Skin of body (tissue), 2 donors: ENCODE data around the gene MAN1C1. TPM values are rescaled to one million over a fixed set of nuclear protein-coding genes. Genes with fewer than 3 reads are reported as not detected.
A peak's percentile ranks its signal among the peaks of the same experiment; 100 is the strongest.

Source experiments
- DNase-seq: peaks from one replicate; lab custom pipeline; 2025; lab: John Stamatoyannopoulos, UW
- total RNA-seq: library from RNA; depleted of rRNA; stranded (reverse); fragments of >200 nt; gene quantifications from one replicate; pipeline ENCODE4 v1.2.3, GENCODE V29; 2014

Gene MAN1C1
- total RNA-seq, 1 donor from 2014 or later = 7.9 TPM

DNA sequence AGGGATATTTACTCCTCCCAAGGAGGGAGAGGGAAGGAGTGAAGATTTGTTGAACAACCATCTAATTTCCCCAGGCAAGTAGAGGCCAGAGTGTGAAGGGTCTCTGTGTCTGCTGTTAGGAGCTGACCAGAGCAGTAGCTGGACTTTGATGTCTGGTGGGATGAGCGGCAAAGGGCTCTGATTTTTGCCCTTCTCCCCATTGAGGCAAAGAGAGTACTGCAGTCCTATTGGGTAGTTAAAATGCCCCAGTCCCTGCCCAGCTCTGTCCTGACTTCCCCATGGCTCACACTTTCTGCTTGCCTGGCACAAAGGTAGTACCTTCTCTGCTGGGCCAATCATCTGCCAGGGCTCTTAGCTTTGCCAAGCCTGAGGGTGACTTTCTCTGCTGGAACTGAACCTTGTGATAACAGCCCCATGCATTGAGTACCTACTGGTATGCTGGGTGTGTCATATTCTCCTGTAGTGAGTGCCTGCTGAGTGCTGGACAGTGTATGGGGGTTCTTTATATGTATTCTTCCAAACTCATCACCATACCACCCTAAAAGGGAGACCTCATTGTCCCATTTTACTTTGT lies 119.5 kb downstream of the MAN1C1 start:
- DNase-seq = no peak

DNA sequence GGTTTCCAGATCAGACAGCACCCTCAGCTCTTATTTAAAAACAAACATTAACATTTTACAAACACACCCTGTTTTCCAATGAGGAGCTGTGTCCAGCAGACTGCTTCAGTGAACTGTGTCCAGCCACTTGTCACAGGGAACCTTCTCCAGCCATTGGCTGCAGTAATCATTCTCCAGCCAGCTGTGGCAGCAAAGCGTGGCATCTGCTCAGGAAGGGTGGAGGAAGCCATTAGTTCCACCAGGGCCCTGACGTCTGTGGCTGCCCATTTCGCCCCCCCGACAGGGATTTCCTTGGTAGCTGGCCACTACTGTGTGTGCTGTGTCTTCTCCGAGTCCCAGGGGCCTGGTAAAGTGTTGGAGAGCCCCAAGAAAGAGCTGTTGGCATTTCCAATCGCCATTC lies 120.5 kb downstream of the MAN1C1 start:
- DNase-seq = no peak

DNA sequence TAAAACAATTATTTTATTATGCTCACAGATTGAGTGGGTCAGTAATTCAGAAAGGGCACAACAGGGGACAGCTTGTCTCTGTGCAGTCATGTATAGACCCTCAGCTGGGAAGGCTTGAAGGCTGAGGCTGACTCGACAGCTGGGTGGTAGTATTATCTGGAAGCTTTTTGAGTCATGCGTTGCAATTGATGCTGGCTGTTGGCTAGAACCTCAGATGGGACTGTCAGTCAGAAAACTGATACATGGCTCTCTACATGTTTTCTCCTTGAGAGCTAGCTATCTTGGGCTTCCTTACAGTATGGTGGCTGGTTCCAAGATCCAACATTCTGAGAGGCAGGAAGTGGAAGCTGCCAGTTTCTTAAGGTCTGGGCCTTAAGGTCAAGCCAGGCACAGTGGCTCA lies 121.9 kb downstream of the MAN1C1 start:
- DNase-seq = no peak

DNA sequence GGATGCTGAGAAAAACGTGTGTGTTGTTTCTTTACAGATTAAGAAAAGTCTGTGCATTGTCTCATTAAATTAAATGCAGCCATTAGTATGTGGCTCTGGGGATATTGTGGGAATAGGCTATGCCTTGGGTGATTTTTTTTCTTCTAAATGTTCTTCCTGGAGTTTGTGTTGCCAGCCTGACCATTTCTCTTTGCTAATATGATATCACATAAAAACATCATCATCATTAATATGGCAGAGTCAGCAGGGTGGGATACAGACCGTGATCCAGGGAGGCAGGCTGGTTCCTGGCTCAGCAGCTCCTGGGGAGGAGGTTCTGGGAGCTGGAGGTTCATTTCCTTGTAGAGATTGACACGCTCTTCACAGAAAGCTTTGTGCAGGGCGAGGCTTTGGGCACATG lies 122.8 kb downstream of the MAN1C1 start:
- DNase-seq = no peak

DNA sequence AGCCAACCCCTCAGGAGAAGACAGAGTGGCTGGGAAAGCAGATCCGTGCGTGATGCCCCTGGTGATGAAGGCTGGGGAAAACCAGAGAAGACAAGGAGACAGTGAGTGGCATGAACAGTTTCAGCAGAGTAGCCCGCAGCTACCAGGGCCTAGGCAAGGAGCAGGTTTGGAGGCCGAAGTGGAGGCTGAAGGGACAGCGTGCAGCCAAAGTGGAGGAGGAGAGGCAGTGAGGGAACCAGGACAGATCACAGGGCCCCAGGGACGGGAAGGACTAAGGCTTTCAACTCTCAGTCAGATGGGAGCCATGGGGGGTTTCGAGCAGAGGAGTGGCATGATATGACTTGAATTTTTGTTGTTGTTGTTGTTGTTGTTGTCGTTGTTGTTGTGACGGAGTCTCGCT lies 123.5 kb downstream of the MAN1C1 start:
- no peak for DNase-seq

DNA sequence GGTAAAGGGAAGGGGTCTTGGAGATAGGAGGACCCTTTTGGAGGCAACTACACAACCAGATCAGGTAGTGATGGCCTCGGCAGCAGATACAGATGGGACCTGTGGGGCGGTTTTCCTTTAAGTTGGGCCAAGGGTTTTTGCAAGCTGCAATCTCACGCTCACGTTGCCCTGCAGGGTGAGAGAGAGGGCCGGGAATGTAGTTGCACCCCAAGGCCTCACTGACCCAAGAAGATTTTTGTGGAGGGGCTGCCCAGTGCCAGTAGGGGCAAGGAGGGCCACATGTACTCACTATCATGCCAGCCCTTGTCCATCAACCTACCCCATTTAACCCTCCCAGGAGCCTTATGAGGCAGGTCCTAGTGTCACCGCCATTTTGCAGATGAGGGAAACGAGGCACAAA lies 125.7 kb downstream of the MAN1C1 start:
- DNase-seq = no peak

DNA sequence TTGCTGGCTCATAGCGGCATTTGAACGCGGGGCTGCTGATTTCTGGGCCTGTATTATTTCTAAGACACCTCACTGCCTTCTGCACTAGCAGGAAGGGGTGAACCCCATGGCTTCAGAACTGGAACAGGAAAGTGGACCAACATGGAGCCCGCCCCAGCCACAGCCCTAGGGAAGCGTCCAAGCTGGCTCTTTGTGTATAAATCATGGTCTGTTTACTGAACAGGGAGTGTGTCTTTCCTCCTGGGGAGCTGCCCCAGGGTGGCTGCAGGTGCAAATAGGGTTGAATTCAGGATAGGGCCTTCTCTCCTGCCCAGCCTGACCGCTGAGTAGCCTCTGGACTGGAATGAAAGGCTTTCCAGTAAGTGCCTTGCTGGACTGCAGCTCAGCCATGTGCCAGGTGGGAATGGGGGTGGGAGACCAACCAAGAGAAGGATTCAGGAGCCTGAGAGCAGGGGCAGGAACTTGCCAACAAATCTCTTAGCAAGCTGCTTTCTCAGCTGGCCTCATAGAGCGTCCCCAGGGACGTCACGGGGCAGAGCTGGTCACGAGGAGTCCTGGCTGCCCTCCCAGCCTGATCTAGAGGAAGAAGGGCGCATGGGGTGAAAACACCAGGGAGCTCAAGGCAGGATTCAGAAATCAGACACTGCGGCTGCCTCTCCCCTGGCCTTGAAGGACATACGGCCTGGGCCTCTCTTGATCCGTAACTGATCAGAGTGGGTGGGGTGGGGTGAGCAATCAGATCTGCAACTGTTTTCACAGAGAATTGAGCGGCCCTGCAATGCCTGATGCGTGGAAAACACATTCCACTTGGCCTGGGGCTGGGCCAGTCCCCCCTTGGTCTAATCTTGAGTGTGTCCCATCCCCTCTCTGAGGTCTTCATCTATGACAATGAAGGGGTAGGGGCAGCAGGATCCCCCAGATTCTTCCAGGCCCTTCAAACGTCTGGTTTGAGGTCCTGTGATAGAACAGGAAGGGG lies 126.9 kb downstream of the MAN1C1 start:
- DNase-seq = peak; percentile 57

DNA sequence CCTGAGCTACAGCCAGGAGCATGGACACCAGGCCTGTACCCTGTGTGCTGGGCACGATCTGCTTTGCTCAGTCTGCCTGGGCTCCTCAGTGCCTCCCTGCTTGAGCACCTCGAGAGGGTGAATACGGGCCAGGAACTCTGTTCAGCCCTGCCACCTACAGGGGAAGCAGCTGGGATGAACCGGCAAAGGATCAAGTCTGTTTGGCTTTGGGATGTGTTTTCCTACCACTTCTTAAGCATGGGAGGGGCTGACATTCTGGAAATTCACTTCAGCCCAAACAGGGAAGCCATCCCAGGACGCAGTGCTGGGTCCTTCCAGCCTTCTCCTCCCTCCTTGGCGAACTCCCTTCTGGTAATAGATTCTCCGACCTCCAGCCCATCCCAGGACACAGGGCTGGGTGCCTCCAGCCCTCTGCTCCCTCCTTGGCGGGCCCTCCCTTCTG lies 127.6 kb downstream of the MAN1C1 start:
- DNase-seq = peak; percentile 70

DNA sequence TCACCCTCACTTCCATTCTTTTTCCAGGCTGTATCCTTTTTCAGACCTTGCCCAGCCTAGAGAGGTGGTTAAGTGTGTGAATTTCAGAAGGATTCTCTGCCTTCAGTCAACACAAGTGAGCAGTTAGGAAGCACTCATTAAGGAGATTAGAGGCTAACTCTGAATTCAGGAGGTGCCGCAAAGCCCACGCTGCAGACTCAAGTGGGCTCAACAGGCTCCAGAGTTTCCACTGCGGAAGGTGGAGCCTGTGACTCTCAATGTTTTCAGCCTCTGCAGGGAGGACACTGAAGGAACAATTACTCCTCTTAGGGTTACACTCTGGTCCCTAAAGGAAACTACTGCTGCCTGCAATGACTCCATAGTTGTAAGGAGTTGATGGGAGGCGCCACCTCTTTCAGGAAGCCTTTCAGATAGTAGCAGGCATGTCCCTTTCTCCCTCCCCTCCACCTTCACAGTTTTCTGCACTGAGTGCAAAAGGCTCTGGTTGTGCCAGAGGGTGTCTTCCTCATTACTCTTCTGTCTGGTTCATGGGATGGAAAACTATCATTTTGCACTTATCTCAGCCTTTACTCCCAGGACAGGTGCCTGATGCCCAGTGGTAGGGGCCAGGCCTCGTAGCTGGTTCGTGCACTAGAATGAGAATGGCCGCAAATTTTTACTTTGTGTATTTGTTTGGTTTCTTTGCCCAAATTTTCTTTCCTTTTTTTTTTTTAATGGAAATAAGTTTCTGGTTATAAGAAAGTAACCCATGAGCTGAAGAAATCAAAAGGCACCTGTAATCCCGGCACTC lies 128.2 kb downstream of the MAN1C1 start:
- DNase-seq = no peak

DNA sequence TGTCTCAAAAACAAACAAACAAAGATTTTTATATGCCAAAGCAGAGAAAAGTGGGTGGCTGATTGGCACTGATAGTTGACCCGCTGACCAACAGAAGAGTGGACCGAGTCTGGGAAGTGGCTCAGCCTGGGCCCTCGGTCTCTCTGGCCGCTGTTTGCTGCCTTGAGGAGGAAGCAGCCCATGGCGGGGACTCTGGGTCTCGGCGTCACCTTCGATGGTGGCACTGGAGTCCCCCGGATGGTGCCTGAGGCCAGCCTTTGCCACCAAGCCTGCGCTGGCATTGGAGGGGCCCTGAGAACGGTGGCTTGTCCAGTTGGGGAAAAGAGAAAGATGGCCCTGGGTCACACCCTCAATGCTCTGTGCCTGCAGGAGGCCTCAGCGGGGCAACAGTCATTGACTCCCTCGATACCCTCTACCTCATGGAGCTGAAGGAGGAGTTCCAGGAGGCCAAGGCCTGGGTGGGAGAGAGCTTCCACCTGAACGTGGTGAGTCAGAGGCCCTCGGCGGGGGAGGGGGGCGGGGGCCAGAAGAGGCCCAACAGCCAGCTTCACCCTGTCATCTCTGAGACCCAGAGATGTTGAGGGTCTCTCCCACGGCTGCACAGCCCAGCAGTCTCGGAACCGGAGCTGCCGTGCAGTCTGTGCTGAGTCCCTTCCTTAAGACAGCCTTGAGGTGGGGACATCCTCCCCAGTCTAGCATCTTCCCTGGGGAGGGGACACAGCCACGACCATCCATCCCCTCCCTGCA lies 129.9 kb downstream of the MAN1C1 start:
- DNase-seq = no peak

DNA sequence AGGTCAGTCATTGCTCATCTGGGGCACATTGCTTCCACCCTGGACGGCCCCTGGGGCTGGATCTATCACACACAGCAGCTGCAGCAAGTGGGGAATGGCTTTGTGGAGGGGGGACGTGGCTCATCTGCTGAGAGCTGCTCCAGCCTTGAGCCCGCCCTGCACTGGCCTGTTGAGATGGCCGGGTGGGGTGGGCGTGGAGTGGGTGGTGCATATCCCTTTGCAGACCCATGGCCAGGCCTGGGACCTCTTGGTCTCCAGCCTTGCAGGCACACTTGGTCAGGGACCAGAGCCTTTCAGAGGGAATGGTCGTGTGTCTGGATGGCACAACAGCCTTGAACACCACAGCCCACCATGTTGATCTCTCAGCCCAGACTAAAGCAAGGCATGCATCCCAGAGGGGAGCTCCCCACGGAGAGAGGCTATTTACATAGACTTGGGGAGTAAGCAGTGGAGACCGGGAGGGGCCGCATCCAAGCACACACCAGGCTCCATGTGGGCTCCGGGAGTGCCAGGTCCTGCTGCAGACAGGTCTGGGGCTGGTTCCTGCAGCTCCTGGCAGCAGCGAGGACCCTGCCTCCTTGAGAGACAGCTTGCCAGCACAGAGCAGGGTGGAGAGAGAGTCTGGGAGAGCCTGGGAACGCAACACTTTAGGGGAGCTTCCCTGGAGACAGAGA lies 130.6 kb downstream of the MAN1C1 start:
- DNase-seq = no peak

DNA sequence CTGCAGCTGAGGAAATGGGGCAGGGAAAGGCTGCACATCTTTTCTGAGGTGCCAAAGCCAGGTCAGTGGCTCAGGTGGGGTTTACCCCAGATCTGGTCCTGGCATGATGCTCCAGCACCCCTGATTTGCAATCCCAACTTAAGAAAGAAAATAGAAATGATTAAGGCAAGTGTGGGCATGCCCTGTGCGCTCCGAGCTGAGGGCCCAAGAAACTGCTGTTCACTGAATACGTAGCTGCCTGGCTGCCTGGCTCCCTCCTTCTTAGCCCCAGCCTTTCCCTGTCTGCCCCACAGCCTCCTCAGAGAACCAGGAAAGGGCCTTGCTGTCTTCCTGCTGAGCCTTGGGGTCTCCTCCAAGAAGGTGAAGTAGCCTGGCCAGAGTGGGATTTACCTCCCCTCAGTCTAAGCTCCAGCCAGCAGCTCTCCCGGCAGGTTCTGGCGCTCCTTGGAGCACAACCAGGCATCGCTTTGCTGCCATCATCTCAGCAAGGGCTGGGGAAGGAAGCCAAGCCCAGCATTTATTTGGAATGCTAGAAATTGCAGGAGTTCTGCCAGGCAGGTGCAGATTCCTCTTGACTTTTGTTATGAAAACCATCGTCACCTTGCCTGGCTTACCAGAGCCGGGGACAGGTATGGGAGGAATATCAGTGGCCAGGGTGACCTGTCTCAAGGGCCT lies 132.1 kb downstream of the MAN1C1 start:
- DNase-seq = no peak

DNA sequence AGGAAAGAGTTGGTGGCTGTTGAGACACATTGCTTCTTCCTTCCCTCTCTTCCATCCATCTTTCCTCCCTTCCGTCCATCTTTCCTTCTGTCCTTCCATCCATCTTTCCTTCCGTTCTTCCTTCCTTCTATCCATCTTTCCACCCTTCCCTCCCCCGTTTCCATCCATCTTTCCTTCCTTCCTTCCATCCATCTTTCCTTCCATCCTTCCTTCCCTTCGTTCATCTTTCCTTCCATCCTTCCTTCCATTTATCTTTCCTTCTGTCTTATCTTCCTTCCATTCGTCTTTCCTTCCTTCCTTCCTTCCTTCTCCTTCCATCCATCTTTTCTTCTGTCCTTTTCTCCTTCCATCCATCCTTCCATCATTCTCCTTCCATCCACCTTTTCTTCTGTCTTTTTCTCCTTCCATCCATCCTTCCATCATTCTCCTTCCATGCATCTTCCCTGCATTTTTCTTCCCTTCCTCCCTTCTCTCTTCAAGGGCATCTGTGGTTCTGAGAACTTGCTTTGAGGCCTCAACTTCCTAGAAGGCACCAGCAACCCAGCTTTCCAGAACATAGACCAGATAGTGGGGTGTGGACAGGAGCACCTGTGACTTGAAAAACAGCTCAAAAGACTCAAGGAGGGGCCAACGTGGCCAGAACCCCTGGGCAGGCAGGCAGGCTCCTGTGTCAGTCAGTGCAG lies 134.5 kb downstream of the MAN1C1 start:
- DNase-seq = no peak

DNA sequence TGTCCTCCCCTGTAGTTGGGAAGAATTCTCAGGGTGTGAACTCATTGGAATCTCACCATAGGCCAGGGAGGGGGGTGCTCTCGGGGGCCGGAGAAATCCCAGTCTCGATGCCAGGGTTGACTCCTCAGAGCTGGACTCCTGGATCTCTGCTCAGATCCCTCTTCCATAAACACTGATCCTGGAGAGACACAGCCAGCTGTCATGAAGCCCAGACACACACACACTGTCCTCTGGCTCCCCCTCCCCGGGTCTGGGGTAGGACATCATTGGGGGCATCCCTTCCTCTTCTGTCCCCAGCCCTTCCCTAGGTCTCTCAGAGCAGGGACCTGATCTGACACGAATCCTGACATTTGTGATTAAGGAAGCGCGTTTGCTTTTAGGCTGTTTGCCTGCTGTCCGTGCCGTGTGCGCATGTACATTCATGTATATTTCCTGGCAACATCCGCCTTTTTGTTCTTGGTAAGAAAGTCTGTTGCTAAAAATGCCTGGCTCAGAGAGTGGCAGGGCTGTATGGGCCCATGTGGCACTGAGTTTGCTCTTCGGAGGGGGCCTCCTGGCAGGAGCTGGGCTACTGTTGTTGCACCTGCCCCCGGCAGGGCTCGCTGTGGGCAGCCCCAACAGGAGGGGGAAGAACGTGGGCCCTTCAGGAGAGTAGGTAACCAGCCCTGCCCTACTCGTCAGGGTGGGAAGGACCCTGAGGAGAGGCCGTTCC lies 138.0 kb downstream of the MAN1C1 start:
- DNase-seq = no peak

DNA sequence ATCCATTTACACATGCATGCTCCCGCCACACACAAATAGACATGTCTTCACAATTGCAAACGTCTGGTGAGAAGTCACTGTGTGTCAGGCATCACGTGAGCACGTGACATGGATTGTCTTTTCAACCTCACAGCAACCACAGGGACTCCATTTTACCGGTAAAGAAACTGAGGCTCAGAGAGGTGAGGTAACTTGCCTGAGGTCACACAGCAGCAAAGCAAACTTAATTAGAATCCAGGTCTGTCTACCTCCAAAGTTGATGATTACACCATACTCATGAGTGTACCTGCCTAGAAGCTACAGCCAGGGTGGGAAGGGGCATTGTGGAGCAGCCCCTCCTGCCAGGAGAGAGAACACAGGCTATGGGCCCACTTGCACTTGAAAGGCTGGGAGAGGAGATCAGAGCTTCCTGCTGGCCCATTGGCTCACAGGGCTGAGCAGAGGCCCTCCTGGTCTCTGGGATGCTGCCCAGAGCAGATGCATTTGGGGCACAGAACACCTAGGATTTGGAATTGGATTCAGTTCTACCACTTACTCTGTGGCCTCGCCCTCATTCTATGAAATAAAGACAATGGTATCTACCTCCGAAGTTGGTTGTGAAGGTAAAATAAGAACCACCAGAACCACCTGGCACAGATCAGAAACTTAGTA lies 139.0 kb downstream of the MAN1C1 start:
- DNase-seq = no peak

DNA sequence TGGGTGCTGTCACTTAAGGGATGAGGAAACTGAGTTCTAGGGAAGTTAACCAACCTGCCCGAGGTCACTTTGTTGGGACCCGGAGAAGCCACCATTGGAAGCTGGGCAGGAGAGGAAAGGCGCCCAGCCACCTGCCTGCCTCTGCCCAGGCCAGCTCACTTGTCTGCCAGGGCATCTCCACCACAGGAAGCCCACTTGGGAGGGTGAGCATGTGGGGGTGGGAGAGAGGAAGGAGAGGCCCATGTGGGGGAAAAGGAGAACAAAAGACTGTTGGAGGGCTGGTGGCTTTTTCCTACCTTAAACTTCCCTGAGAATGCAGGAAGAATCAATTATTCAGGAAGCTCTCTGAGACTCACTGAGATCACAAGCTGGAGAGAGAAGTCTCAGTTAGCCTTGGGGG lies 139.6 kb downstream of the MAN1C1 start:
- no peak for DNase-seq

DNA sequence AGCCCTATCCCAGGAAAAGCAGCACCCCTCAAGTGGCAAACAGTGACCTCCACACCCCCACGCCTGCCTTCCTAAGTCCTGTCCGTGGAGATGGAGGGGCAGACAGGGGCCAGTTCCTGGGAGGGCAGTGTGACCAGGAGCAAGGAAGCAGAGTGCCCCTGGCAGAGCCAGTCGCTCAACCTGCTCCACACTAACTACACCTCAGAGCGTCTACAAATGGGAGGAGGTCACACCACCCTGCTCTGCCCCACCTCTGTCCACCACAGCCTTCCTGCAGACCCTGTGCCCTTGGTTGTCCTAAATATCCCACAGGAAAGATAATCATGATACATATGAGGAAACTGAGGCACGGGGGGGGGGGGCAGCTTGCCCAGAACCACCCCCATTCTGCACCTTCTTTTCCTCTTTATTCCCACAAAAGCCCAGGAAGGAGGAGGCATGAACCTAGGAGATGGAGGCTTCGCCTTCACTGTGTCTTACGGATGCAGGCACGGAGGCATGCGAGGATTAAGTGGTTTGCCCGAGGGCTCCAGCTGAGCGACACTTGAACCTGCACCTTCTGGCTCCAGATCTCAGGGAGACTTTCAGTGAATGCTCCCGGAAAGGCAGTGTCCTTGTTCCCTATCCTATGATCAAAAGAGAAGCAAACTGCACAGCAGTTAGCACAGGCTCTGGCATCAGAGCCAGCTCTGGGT lies 140.7 kb downstream of the MAN1C1 start:
- DNase-seq = no peak

DNA sequence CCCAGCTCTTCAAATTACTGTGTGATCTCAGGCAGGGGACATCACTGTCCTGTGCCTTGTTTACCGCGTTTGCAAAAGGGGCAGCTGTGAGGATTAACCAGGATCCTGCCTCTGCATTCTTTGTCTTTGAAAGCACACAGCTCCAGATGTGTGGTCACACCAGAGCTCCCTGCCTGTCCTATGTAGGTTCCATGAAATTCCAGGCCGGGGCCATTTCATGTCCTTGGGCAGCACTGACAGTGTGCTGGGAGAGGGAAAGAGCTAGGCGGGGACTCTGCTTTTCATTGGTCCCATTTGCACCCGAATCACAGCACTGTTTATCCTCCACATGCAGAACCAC lies 141.2 kb downstream of the MAN1C1 start:
- no peak for DNase-seq
